ENCODE data around the gene MAP2K5.

Gene MAP2K5

DNA sequence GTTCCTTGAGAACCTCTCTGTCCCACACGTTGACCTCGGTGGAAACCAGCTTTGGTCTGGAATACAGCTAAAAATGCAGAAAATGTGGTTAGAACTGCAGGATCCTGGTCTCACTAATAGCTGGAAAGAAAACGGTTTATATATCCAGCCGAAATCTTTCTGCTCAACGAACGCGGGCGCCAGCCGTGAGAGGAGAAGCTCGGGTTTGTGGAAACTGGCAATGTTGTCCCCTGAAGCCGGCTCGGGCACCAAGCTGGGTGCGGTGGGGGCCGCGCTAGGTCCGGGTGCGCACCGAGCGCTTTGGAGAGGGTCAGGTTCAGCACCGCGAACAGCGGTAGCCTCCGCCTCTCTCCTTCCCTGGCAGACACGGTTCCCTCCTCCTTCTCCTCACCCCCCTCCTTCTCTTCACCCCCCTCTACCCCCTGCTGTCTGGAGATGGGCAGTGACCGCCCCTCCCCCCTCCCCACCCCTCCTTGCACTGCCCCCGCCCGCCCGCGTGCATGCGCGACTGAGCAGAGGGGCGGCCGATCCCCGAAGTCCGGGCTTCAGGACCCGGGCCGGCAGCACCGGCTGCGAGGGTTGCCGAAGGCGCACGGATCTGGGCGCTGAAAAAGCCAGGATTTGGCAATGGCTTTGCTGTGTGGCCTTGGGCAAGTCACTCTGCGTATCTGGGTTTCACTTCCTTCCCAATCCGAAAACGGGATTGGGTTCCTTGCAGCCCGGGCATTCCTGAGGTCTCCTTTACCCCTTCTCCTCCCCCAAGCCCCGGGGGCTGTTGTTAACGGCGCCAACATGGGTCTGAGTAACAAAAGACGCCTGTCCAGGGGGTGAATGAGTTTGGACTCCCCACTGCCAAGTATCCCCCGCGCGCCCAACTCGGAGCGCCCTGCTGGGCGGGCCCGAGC lies 282.7 kb downstream of the MAP2K5 start, which contains the start of gene SKOR1:
TSS of gene SKOR1 (plus strand) at position 534 of the 905 bp plus-strand sequence. CDS start at position 628, 94 bp downstream.
- no peak within 1 kb of the TSS for H3K27ac ChIP-seq
- TF ChIP-seq, protein P1, sequence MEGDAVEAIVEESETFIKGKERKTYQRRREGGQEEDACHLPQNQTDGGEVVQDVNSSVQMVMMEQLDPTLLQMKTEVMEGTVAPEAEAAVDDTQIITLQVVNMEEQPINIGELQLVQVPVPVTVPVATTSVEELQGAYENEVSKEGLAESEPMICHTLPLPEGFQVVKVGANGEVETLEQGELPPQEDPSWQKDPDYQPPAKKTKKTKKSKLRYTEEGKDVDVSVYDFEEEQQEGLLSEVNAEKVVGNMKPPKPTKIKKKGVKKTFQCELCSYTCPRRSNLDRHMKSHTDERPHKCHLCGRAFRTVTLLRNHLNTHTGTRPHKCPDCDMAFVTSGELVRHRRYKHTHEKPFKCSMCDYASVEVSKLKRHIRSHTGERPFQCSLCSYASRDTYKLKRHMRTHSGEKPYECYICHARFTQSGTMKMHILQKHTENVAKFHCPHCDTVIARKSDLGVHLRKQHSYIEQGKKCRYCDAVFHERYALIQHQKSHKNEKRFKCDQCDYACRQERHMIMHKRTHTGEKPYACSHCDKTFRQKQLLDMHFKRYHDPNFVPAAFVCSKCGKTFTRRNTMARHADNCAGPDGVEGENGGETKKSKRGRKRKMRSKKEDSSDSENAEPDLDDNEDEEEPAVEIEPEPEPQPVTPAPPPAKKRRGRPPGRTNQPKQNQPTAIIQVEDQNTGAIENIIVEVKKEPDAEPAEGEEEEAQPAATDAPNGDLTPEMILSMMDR (IDR thresholded peaks at IDR 0.05): no peak

DNA sequence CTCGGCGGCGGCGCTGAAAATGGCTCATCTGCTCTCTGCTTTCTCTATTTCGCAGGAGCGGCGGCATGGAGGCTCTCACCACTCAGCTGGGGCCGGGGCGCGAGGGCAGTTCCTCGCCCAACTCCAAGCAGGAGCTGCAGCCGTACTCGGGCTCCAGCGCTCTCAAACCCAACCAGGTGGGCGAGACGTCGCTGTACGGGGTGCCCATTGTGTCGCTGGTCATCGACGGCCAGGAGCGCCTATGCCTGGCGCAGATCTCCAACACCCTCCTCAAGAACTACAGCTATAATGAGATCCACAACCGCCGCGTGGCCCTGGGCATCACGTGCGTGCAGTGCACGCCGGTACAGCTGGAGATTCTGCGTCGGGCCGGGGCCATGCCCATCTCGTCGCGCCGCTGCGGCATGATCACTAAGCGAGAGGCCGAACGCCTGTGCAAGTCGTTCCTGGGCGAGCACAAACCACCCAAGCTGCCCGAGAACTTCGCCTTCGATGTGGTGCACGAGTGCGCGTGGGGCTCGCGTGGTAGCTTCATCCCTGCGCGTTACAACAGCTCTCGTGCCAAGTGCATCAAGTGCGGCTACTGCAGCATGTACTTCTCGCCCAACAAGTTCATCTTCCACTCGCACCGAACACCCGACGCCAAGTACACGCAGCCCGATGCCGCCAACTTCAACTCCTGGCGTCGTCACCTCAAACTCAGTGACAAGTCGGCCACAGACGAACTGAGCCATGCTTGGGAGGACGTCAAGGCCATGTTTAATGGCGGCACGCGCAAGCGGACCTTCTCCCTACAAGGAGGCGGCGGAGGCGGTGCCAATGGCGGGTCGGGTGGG lies 283.6 kb downstream of the MAP2K5 start:
- TF ChIP-seq, protein P1 (IDR thresholded peaks at IDR 0.05): no peak
- TF ChIP-seq ZFX (IDR thresholded peaks at IDR 0.05; ENCODE audit: borderline replicate concordance): no peak

DNA sequence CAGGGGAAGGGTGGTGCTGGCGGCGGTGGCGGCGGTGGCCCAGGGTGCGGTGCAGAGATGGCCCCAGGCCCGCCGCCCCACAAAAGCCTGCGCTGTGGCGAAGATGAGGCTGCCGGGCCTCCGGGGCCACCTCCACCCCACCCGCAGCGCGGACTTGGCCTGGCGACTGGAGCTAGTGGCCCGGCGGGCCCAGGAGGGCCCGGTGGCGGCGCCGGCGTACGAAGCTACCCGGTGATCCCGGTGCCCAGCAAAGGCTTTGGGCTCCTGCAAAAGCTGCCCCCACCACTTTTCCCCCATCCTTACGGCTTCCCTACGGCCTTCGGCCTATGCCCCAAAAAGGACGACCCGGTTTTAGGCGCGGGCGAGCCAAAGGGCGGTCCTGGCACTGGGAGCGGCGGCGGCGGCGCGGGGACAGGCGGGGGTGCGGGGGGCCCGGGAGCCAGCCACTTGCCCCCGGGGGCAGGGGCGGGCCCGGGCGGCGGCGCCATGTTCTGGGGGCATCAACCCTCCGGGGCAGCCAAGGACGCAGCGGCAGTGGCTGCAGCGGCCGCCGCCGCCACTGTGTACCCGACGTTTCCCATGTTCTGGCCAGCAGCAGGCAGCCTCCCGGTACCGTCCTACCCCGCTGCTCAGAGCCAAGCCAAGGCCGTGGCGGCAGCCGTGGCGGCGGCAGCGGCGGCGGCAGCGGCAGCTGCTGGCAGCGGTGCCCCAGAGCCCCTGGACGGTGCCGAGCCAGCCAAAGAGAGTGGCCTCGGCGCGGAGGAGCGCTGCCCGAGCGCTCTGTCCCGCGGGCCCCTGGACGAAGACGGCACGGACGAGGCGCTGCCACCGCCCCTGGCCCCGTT lies 284.4 kb downstream of the MAP2K5 start:
- TF ChIP-seq, protein P1 (IDR thresholded peaks at IDR 0.05): no peak
- no peak for TF ChIP-seq ZFX (IDR thresholded peaks at IDR 0.05; ENCODE audit: borderline replicate concordance)
- H3K27ac ChIP-seq: no peak overlapping the region

More for the DNA sequence above, 283.6 kb downstream of the MAP2K5 start:
- H3K27ac ChIP-seq: no peak overlapping the region

DNA sequence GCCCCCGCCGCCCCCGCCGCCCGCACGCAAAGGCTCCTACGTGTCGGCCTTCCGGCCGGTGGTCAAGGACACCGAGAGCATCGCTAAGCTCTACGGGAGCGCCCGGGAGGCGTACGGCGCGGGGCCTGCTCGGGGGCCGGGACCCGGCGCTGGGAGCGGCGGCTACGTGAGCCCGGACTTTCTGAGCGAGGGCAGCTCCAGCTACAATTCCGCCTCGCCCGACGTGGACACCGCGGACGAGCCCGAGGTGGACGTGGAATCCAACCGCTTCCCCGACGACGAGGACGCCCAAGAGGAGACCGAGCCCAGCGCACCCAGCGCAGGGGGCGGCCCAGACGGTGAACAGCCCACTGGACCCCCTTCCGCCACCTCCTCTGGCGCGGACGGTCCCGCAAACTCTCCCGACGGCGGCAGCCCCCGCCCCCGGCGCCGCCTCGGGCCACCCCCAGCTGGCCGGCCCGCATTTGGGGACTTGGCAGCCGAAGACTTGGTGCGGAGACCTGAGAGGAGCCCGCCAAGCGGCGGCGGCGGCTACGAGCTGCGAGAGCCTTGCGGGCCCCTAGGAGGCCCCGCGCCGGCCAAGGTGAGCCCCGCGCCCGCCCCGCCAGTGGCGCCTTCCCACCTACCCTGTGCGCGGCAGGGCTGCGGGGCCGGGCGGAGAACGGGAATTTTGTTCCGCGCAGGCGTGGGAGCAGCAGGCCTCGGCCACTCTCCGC lies 285.2 kb downstream of the MAP2K5 start:
- H3K27ac ChIP-seq: no peak overlapping the region
- TF ChIP-seq, protein P1 (IDR thresholded peaks at IDR 0.05): no peak
- TF ChIP-seq ZFX (IDR thresholded peaks at IDR 0.05; ENCODE audit: borderline replicate concordance): no peak

DNA sequence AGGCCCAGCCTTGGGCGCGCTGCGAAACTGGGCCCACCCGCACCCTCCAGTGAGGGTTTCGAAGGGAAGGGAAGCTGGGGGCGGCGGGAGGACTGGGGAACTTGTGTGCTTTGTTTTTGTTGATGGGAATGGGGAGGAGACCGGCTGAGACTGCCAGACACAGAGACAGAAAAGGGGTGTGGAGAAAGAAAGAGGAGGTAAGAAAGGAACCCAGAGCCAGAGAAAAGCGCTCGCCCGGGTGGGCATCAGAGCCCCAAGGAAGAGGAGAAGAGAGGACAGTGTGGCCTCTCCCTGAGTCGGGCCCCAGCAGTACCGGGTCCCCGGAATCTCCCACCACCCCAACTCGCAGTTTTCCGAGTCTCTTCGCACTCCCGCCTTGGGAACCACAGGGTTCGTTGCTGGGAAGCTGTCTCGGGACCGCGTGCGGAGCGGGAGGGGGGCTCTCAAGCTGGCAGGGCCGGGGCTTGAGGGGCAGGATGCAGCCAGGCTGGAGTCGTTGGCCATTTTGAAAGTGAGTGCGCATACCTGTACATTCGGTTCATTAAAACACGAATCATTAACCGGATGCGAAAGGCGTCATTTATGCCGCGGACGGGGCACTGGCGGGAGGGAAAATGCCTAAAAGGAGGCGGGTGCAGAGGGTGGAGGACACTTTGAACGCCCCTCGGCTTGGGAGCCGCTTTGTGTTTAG lies 285.9 kb downstream of the MAP2K5 start:
- TF ChIP-seq, protein P1 (IDR thresholded peaks at IDR 0.05): no peak
- no peak for TF ChIP-seq ZFX (IDR thresholded peaks at IDR 0.05; ENCODE audit: borderline replicate concordance)
- no peak overlapping the region for H3K27ac ChIP-seq
